BLaER1 (cell line): ENCODE data around the gene MAPKAP1.

Source experiments
- H3K27ac ChIP-seq: shearing (Covaris generic); formaldehyde crosslinking; 2 replicates; pipeline ENCODE4 v1.8.1; 2022
- H3K27me3 ChIP-seq: shearing (Covaris generic); formaldehyde crosslinking; 2 replicates; pipeline ENCODE4 v1.8.1; 2022
- H3K36me3 ChIP-seq: shearing (Covaris generic); formaldehyde crosslinking; 2 replicates; pipeline ENCODE4 v1.8.1; 2022
- H3K4me1 ChIP-seq: shearing (Covaris generic); formaldehyde crosslinking; 2 replicates; pipeline ENCODE4 v1.8.1; 2022
- H3K4me2 ChIP-seq: shearing (Covaris generic); formaldehyde crosslinking; 2 replicates; pipeline ENCODE4 v1.8.1; 2022
- H3K4me3 ChIP-seq: shearing (Covaris generic); formaldehyde crosslinking; 2 replicates; pipeline ENCODE4 v1.8.1; 2022
- H3K9ac ChIP-seq: shearing (Covaris generic); formaldehyde crosslinking; 2 replicates; pipeline ENCODE4 v1.8.1; 2022
- H3K9me3 ChIP-seq: shearing (Covaris generic); formaldehyde crosslinking; 2 replicates; pipeline ENCODE4 v1.8.1; 2022
- H4K20me1 ChIP-seq: shearing (Covaris generic); formaldehyde crosslinking; 2 replicates; pipeline ENCODE4 v1.8.1; 2022
- Cebpa-rat ChIP-seq: shearing (Covaris generic); IDR thresholded peaks from 2 replicates; pipeline ENCODE4 v1.8.1; 2022

Gene MAPKAP1

GRCh38 chr9:125681657-125682056, 25.4 kb downstream of the MAPKAP1 start:
- Histone ChIP-seq H4K20me1 (peaks cover 55% of the 10 kb centered on the region), H3K9ac (no peak overlapping the region), H3K36me3 (peaks cover 38% of the 10 kb centered on the region), H3K27me3 (no peaks in the 10 kb centered on the region), H3K4me3 (no peak overlapping the region), H3K4me1 (no peaks in the 10 kb centered on the region), H3K27ac (no peak overlapping the region), H3K4me2 (no peak overlapping the region), H3K9me3 (no peaks in the 10 kb centered on the region)
- no peak for TF ChIP-seq Cebpa-rat

GRCh38 chr9:125681086-125681622, 25.9 kb downstream of the MAPKAP1 start:
- Histone ChIP-seq H3K4me1 (no peaks in the 10 kb centered on the region), H3K4me2 (no peak overlapping the region), H4K20me1 (peaks cover 55% of the 10 kb centered on the region), H3K36me3 (peaks cover 38% of the 10 kb centered on the region), H3K27me3 (no peaks in the 10 kb centered on the region), H3K27ac (no peak overlapping the region), H3K9me3 (no peaks in the 10 kb centered on the region), H3K9ac (no peak overlapping the region), H3K4me3 (no peak overlapping the region)
- TF ChIP-seq Cebpa-rat = no peak

GRCh38 chr9:125680445-125680844, 26.6 kb downstream of the MAPKAP1 start:
- Histone ChIP-seq H4K20me1 (peaks cover 60% of the 10 kb centered on the region), H3K27ac (no peak overlapping the region), H3K36me3 (peaks cover 33% of the 10 kb centered on the region), H3K9ac (no peak overlapping the region), H3K4me1 (no peaks in the 10 kb centered on the region), H3K4me2 (no peak overlapping the region), H3K4me3 (no peak overlapping the region), H3K27me3 (no peaks in the 10 kb centered on the region), H3K9me3 (no peaks in the 10 kb centered on the region)
- TF ChIP-seq Cebpa-rat = no peak

- H3K9me3 ChIP-seq = no peaks in the 10 kb centered on the region
- H3K27ac ChIP-seq = no peak overlapping the region
- no peak overlapping the region for H3K4me2 ChIP-seq
- no peak overlapping the region for H3K4me3 ChIP-seq
- H3K36me3 ChIP-seq = peaks cover 26% of the 10 kb centered on the region
- H3K4me1 ChIP-seq = no peaks in the 10 kb centered on the region
- no peak for TF ChIP-seq Cebpa-rat
- no peaks in the 10 kb centered on the region for H3K27me3 ChIP-seq
- H4K20me1 ChIP-seq = peaks cover 65% of the 10 kb centered on the region
- no peak overlapping the region for H3K9ac ChIP-seq
Measured at GRCh38 chr9:125679597-125680189, 27.3 kb downstream of the MAPKAP1 start.

GRCh38 chr9:125674981-125675973, 31.7 kb downstream of the MAPKAP1 start:
- H3K4me1 ChIP-seq = no peaks in the 10 kb centered on the region
- no peaks in the 10 kb centered on the region for H3K27me3 ChIP-seq
- peaks cover 43% of the 10 kb centered on the region for H4K20me1 ChIP-seq
- TF ChIP-seq Cebpa-rat = no peak
- no peaks in the 10 kb centered on the region for H3K9me3 ChIP-seq
- H3K9ac ChIP-seq = no peak overlapping the region
- no peak overlapping the region for H3K4me2 ChIP-seq
- H3K36me3 ChIP-seq = peaks cover 23% of the 10 kb centered on the region
- H3K27ac ChIP-seq = no peak overlapping the region
- H3K4me3 ChIP-seq = no peak overlapping the region

GRCh38 chr9:125672876-125673275, 34.1 kb downstream of the MAPKAP1 start:
- Histone ChIP-seq H3K27me3 (no peaks in the 10 kb centered on the region), H3K36me3 (peaks cover 34% of the 10 kb centered on the region), H3K4me1 (no peaks in the 10 kb centered on the region), H3K9ac (no peak overlapping the region), H3K4me3 (no peak overlapping the region), H4K20me1 (peaks cover 34% of the 10 kb centered on the region), H3K4me2 (no peak overlapping the region), H3K27ac (no peak overlapping the region), H3K9me3 (no peaks in the 10 kb centered on the region)
- no peak for TF ChIP-seq Cebpa-rat

- Histone ChIP-seq H3K4me1 (peaks cover 7% of the 10 kb centered on the region; the same call in 1 of the 2 replicates), H3K4me2 (no peak overlapping the region), H3K27me3 (no peaks in the 10 kb centered on the region), H3K36me3 (peaks cover 42% of the 10 kb centered on the region), H3K27ac (no peak overlapping the region), H4K20me1 (no peaks in the 10 kb centered on the region), H3K4me3 (no peak overlapping the region), H3K9me3 (0 out of 2 replicates have a peak, but pooled peaks cover 4% of the 10 kb centered on the region), H3K9ac (no peak overlapping the region)
- TF ChIP-seq Cebpa-rat = no peak
Measured at GRCh38 chr9:125663127-125663526, 43.9 kb downstream of the MAPKAP1 start.

- peaks cover 53% of the 10 kb centered on the region for H3K36me3 ChIP-seq
- H4K20me1 ChIP-seq = no peaks in the 10 kb centered on the region
- H3K9me3 ChIP-seq = 0 out of 2 replicates have a peak, but pooled peaks cover 4% of the 10 kb centered on the region
- no peak overlapping the region for H3K27ac ChIP-seq
- no peaks in the 10 kb centered on the region for H3K27me3 ChIP-seq
- TF ChIP-seq Cebpa-rat = no peak
- no peak overlapping the region for H3K4me2 ChIP-seq
- H3K9ac ChIP-seq = no peak overlapping the region
- H3K4me3 ChIP-seq = no peak overlapping the region
- H3K4me1 ChIP-seq = peaks cover 7% of the 10 kb centered on the region; the same call in 1 of the 2 replicates
Measured at GRCh38 chr9:125660557-125660956, 46.5 kb downstream of the MAPKAP1 start.

- Histone ChIP-seq H3K27ac (no peak overlapping the region), H3K9ac (no peak overlapping the region), H3K4me2 (no peak overlapping the region), H4K20me1 (no peaks in the 10 kb centered on the region), H3K4me3 (no peak overlapping the region), H3K36me3 (peaks cover 51% of the 10 kb centered on the region), H3K9me3 (0 out of 2 replicates have a peak, but pooled peaks cover 4% of the 10 kb centered on the region), H3K27me3 (no peaks in the 10 kb centered on the region), H3K4me1 (peaks cover 7% of the 10 kb centered on the region; the same call in 1 of the 2 replicates)
- no peak for TF ChIP-seq Cebpa-rat
Measured at GRCh38 chr9:125659954-125660353, 47.1 kb downstream of the MAPKAP1 start.
